ENCODE data around the gene SEL1L.
"Not testable (repeated sequence)": the region's sequence is repeated elsewhere in the genome, so short reads cannot be mapped to it uniquely, and the experiment has no call there.

The SEL1L gene

DNA sequence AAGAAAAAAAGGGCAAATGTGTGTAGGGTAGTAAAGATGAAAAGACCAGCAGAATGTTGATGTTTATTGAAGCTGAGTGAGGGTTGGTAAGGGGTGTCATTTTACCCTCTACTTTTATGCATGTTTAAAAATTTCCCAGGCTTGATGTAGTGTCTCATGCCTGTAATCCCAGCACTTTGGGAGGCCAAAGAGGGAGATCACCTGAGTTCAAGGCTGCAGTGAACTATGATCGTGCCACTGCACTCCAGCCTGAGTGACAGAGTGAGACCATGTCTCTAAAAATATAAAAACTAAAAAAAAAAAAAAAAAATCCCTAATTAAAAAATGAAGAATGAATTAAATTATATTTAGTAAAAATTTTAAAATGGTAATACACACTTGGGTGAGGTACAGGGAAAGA lies 8.5 kb downstream of the SEL1L start:
- DNase-seq (ENCODE audit: low read depth in 3 of 3) = no peak

DNA sequence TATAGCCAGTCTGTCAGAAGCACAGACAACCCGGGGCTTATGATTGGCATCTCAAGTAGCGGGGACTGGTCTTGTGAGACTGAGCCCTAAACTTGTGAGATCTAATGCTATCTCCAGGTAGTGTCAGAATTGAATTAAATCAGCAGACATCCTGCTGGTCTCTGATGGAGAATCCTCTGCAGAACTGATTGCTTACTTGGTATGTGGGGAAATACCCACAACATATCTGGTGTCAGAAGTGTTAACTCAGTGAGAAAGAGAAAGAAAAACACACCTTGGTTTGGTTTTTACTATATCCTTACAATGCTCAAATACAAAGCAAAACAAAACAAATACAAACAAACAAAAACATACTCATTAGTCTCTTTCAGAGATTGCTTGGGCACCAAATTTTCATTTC lies 10.0 kb downstream of the SEL1L start:
- DNase-seq (ENCODE audit: low read depth in 3 of 3) = no peak

DNA sequence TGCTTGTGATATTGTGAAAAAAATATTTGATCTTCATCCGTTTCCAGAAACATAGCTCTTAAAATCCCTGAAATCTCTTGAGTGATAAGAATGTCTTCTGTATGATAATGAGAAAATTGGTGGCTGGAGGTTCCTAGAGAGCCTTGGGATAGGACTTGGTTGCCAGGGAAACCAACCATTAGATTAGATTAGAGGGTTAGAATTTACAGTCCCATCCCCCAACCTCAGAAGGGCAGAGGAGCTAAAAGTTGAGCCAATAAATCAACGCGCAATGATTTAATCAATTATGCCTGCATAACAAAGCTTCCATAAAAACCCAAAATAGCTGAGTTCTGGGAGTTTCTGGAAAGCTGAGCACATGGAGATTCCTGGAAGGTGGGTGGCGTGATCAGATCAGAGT lies 10.6 kb downstream of the SEL1L start:
- DNase-seq (ENCODE audit: low read depth in 3 of 3) = no peak

DNA sequence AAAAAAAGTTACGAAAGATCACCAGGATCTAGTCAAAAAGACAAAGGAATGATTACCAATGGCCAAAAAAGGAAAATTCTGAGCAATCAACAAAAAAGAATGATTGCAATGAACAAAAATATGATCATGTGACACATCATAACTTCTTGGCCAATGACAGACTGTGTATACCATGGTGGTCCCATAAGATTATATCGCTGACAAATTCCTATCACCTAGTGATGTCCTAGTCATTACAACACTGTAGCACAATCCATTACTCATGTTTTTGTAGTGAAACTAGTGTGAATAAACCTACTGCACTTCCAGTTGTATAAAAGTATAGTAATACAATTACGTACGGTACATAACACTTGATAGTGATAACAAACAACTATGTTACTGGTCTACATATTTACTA lies 12.3 kb downstream of the SEL1L start:
- no peak for DNase-seq (ENCODE audit: low read depth in 3 of 3)

DNA sequence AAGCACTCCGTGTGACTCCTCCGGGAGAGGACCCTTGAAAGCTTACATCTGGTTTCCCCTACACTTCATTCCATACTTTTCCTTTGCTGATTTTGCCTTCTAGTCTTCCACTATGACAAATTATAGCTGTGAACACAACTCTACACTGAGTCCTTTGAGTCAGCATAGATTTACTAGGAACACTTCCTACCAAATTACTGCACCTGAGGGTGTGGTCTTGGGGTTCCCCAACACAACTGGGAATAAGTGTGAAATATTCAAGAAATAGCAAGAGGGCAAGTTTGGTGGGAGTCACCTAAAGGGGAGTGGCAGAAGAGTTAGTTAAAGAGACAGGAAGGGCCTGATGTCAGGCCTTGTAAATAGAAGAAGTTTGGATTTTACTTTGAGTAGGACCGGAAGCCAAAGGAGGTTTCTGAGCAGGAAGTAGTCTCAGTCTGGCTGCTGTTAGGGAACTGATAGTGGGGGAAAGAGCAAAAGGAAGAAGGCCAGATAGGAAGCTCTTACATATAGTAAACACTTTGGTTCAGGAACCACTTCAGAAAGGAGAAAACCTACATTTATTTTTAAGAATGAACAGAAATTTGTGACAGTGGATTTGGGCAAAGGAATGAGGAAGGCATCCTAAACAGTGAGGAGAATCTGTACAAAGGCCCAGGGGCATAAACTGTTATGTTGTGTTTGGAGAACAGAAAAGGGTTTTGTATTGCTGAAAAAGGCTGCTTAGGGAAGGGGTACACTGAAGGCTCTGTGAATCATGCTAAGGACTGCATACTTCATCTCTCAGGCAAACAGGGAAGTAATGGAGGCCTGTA lies 14.2 kb downstream of the SEL1L start:
- DNase-seq (ENCODE audit: low read depth in 3 of 3) = no peak

DNA sequence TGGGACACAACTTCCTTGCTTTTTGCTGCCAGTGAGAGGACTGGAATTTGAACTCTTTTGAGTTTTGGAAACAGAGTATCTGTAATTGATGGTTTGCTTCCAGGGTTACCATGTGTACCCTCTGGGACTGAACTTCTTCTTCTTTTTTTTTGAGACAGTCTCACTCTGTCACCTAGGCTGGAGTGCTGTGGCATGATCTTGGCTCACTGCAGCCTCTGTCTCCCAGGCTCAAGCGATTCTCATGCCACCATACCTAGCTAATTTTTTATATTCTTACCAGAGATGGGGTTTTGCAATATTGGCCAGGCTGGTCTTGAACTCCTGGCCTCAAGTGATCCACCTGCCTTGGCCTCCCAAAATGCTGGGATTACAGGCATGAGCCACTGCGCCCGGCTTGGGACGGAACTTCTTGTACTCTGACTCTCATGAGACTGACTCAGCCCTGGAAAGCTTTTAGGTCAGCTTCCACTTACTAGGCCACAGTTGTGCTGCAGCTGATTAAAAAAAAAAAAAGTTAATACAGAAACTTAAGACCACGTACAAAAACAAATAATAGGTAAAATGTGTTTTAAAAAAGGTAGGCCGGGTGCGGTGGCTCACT lies 15.8 kb downstream of the SEL1L start:
- no peak for DNase-seq (ENCODE audit: low read depth in 3 of 3)

DNA sequence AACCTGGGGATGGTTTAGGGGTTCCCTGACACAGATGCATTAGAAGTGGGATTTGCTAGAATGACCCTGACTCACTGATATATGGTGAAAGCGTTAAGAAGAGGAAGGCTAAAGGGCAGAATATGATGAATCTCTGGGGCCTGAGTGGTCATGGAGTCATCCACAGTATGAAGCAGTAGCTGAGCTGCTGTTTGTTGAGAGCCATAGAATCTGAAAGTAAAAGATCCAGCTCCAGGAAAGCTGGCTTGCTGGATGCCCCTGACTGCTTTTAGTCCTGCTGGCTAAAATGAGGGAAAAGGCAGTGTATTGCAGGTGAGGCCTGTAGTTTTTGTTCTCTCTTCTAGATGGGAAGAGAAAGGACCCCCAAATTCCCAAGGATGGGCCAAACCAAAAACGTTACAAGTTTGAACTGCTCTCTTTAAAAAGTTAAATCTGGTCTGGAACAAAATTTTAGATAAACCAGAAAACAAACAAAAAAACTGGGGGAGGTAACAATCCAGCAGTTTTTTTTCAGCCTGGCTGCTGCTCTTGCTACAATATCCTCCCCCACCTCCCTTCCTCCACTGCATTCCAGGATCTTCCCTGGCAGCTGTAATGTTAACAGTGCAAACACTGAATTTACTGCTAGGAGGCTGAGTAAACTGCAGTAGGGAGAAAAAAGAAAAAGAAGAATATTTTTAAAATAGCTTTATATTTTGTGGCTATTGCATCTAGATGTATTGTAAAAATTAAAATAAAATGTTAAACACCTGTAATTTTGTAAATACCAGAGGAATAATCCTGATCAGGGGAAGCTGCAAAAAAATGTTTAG lies 16.5 kb downstream of the SEL1L start:
- no peak for DNase-seq (ENCODE audit: low read depth in 3 of 3)

DNA sequence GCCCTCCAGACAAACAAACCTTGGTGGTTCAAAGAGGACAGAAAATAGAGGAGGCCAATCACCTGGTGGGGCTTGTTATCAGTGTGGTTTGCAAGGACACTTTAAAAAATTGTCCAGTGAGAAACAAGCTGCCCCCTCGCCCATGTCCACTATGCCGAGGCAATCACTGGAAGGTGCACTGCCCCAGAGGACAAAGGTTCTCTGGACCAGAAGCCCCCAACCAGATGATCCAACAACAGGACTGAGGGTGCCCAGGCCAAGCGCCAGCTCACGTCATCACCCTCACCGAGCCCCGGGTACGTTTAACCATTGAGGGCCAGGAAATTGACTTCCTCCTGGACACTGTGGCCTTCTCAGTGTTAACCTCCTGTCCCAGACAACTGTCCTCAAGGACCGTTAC lies 17.7 kb downstream of the SEL1L start:
- DNase-seq (ENCODE audit: low read depth in 3 of 3) = not testable (repeated sequence)

DNA sequence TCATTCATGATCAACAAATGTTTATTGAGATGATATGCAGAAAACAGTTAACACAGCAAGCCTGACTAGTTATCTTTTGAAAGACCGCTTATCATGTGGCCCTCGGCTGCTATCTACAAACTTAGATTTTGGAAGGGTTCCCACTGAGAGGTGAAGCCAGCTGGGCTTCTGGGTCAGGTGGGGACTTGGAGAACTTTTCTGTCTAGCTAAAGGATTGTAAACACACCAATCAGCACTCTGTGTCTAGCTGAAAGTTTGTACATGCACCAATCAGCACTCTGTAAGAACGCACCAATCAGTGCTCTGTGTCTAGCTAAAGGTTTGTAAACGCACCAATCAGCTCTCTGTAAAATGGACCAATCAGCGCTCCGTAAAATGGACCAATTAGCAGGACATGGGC lies 20.8 kb downstream of the SEL1L start:
- DNase-seq (ENCODE audit: low read depth in 3 of 3) = not testable (repeated sequence)

DNA sequence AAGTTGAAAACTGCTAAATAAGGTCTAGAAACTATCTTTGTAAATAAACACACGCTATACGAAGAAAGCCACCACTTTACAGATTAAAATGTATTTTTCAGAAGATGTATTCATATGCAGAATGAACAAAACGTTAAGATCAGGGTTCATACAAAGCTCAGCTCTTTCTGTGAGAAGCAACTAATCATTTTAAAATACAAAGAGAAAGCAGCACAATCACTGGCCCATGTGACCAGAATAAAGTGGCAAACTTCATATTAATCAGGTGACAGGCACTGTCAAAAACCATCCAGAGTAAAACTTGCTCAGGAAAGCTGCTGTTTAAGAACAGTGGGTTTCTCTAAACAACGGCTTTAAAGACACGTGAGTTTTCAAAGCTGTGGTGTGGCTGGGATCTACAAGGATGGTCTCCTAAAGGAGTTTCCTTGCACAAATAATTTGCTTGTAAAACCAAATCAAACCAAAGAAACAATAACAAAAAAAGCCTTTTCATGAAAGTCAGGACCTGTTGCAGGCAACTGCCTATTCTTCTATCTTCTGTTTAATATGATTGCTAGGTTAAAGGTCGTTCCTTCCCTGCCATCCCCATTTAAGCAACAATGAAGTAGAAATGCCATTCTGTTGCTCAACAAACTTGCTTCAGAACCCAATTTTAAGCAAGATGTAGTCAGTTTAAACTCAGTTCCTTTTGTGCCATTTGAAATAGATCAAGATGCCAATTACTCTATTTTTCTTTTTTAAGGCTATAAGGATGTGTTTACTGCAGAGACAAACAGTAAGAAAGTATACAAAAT lies 22.3 kb downstream of the SEL1L start:
- no peak for DNase-seq (ENCODE audit: low read depth in 3 of 3)

DNA sequence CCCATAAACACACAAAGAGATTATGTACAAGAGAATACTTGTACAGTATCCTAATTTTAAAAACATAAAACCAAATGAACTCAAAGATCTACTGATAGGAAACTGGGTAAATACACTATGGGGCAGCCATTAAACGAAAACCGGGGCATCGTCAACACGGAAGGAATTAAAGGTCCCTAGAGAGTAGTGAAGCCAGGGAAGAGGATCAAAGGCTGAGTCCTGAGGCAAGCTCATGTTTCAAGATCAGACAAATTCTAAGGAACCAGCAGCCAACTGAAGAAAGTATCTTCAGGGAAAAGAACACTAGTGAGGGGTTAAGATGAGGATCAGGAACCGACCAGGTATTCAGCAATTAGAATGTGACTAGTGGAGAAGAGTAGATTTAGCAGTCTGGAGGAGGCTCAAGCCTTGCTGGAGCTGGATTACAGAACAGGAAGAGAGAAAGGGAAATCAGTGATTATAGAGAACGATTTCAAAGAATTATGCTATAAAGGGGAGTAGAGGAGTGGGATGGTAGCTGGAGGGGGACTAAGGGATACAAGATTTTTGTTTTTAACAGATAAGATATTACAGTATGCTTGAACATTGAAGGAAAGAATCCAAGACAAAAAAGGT lies 23.7 kb downstream of the SEL1L start:
- DNase-seq (ENCODE audit: low read depth in 3 of 3) = no peak

DNA sequence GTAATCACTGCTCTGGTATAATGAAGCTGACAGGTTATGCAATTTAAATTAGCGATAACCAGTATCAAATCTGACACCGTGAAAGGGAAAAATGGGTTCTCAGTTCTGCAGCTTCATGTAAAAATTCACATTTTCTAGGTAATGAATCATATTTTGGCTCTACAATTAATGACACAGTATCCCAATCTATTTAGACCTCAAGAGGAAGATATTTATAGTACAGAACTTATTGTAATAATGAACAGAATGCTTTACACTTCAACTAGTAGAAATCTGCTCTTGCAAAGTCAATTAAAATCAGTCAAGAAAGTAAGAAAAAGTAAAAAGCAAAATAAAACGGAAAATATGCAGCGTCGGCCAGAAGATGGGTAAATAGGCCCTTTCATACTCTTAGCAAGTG lies 24.3 kb downstream of the SEL1L start:
- DNase-seq (ENCODE audit: low read depth in 3 of 3) = no peak

DNA sequence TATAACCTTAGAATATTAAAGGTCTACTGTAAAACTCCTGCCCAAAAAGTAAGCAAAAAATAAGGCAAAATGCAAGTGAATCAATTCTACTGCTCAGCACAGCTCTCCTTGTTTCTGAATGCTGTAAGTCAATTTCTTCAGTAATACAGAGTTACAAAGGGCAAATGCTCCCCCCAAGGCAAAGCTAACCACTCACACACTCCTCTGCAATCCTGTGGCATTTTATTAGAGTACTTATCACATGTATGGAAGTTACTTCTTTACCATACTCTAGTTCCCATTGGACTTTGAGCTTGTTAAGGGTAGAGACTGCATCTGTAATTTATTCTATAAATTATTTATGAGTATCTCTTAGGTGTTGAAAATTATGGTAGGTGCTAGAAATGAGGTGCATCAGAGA lies 27.2 kb downstream of the SEL1L start:
- DNase-seq (ENCODE audit: low read depth in 3 of 3) = no peak

DNA sequence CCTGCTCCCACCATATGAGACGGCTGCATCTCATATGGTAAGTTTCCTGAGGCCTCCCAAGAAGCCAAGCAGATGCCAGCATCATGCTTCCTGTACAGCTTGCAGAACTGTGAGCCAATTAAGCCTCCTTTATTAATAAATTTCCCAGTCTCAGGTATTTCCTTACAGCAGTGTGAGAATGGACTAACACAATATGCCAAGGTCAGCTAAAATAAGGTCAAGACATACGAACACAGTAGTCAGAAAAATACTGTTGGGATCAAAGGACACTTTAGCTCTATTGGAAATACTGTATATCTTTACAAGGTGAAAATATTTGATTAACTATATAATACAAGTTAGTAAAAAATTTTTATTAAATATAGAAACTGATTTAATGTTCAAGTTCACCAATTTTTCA lies 28.8 kb downstream of the SEL1L start:
- DNase-seq (ENCODE audit: low read depth in 3 of 3) = no peak

DNA sequence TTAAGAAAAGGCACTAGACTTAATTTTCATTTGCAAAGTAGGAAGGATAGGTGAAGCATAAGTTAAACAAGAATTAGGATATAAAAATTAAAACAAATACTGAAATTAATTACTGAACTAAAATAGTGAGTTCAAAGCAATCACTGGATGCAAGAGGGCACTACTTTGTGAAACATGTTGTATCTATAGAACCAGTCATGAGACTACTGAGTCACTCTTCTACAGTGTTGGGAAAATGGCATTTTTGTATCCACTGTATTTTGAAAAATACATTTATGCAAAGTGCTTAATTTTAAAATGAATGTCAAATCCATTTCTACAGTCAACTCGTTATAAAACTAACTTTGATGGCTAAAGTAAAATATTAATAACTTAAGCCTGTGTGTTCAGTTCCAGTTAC lies 47.9 kb downstream of the SEL1L start:
- no peak for DNase-seq (ENCODE audit: low read depth in 3 of 3)

DNA sequence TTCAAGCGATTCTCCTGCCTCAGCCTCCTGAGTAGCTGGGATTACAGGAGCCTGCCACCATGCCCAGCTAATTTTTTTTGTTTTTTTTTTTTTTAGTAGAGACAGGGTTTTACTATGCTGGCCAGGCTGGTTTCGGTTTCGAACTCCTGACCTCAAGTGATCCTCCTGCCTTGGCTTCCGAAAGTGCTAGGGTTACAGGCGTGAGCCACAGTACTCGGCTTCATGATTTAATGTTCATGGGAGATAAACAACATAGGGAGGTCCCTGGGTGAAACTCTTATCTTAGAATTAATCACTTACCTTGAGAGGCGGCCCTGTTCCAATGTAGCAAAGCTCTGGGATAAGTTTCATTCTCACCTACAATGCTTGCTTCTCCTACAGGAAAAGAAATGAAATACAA lies 48.3 kb downstream of the SEL1L start:
- DNase-seq (ENCODE audit: low read depth in 3 of 3) = no peak

DNA sequence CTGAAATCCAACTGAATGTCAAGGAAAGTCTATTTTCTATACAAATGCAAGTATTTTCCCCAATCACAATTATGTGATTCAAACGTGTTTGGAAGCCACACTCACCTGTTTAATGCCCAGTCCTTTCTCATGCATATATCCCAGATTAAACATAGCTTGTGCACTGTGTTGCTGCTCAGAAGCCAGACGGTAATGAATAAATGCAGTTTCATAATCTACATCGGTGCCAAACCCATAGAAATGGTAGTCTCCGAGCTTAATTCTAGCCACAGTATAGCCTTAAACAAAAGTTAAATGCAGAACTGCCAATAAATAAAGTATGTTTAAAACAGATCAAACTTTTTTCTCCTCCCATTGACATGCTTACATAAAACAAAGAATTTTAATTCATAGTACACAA lies 49.5 kb downstream of the SEL1L start:
- no peak for DNase-seq (ENCODE audit: low read depth in 3 of 3)

DNA sequence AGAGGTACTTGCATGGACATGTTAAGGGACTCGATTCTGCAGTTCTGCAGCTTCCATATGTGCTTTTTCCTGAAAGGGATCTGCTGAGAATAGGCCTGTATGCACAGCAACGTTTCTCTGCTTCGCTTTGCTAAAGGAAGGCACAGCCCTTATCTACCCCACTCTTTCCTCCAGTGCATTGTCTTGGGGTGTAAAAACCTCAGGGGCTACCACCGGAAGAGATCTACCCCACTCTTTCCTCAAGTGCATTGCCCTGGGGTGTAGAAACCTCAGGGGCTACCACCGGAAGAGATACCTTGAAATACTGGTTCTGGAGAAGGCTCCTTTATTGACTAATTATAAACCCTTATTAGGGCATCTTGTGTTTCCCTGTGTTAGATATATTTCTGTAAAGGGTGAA lies 52.9 kb downstream of the SEL1L start:
- no peak for DNase-seq (ENCODE audit: low read depth in 3 of 3)

DNA sequence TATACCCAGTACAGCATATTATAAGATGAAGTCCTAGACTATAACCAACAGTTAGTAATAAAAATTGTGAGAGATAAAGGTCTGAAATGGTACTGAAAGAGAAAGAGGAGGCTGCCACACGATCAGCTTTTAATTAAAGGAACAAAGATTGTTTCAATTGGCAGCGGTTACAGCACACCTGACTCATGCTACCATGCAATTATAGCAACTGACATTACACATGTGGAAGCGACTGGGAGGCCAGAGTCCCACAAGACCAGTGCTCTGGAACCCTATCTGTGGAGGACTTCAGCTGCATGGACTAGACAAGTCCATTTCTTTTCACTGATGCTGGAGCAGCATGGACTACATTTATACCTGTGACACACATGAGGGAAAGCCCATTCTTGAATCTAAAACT lies 55.2 kb downstream of the SEL1L start:
- no peak for DNase-seq (ENCODE audit: low read depth in 3 of 3)

DNA sequence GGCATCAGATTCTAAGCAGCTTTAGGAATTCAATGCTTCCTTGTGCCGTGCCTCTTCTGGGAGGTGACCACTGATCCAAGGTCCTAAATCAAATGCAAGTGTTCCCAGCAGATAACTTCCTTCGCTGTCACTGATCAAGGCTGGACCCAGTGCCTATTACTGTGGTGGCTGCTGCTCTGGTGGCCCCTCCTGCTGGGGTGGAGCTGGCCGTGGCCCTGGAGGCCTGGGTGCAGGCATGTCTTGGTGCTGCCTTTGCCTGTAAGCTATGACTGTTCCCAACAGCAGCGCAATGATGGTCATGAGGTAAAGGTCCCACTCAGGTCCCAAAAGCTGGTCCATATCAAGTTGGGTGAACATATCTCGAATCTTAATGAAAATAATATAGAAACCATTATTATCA lies 56.8 kb downstream of the SEL1L start:
- DNase-seq (ENCODE audit: low read depth in 3 of 3) = no peak

DNA sequence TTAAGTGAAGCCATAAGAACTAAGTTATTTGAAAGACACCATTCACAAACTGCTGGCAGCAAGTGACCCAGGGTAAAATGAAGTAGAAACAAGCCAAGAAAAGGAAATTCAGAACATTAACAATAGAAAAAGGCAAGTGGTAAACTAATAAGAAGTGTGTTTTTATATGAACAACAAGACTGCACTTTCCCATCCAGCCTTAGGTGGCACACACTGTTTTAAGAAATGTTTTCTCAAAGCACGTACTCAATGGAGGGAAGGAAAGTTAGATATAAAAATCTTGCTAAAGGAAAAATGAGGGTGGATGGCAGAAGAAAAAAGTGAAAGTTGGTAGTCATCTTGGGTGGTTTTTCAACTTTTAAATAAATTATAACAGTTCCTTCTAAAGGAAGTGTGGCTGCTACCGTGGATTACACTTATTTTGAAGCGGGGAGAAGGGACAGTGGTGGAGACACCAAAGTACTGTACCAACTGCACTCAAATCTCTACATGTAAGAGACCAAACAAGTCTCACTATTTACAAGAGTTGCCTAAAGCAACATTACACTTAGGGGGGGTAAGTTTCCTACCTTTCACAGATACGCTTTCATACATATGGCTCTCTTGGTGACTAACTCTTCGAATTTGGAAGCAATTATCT lies 58.8 kb downstream of the SEL1L start:
- no peak for DNase-seq (ENCODE audit: low read depth in 3 of 3)
